ENCODE data around the gene DMRTC1. TPM values are rescaled to one million over a fixed set of nuclear protein-coding genes. Genes with fewer than 3 reads are reported as not detected.

Gene DMRTC1
- polyA plus RNA-seq, 4 donors = 0.13 TPM; not detected in 3

Other genes starting within 250 kb of the DMRTC1 start
- 1 to 10 TPM in 1 of 4 donors, under 1 TPM in 3; 0.21 to 1.4 (median 0.25) TPM for gene PHKA1, start 229.5 kb downstream of the DMRTC1 start, polyA plus RNA-seq
- gene DMRTC1B, start 166.9 kb downstream of the DMRTC1 start, polyA plus RNA-seq = 1 to 10 TPM in 1 of 4 donors, under 1 TPM in 1, not detected in 2; 0.70 to 1.8 TPM
- not detected for gene FAM236B, start 161.2 kb downstream of the DMRTC1 start, polyA plus RNA-seq
- gene FAM236D, start 135.6 kb downstream of the DMRTC1 start, polyA plus RNA-seq = not detected
- not detected for gene FAM236C, start 31.2 kb downstream of the DMRTC1 start, polyA plus RNA-seq
- not detected for gene FAM236A, start 5.6 kb downstream of the DMRTC1 start, polyA plus RNA-seq
- gene PABPC1L2B, start 59.1 kb upstream of the DMRTC1 start, polyA plus RNA-seq = under 1 TPM in 1 of 4 donors, not detected in 3; 0.06 TPM
- under 1 TPM in 1 of 4 donors, not detected in 3; 0.15 TPM for gene PABPC1L2A, start 135.7 kb upstream of the DMRTC1 start, polyA plus RNA-seq

Data from small intestine (tissue), 4 donors.